ENCODE data around the gene PGA5.

Gene PGA5

DNA sequence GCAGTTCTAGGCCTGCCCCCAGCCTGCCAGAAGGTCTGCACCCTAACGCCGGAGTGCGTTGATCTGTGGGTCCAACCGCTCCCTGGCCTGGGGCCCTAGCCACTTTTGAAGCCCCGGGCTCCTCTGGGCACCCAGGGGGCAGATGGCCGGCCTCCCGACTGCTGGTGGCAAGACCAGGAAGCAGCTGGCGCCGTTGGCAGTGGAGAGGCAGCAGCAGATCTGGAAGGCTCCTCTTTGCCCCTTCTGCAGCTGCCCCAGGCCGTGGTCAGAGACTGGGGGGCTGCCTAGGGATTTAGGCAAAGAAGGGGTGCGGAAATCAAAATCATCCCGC lies 54.6 kb downstream of the PGA5 start:
- FAIRE-seq: no peak

GRCh38 chr11:61297341-61297740 lies 56.4 kb downstream of the PGA5 start:
- FAIRE-seq: no peak

DNA sequence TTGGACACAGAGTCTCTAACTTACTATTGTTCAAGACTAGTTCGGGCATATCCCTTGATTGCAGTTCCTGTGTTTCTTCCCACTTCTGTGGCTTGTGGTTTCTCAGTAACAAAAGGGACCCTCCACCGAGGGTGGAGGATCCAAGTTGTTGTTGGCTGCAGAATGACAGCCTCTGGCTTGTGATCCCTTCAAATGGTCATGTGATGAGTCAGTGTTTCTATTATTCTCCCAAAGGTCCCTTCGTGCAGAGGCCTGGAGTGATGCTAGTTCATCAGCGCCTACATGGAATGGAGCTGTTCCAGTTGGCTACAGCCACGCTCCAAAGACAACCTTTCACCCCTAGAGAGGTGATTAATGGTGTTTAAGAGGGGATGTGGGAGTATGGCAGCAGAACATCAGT lies 56.8 kb downstream of the PGA5 start:
- FAIRE-seq: no peak

DNA sequence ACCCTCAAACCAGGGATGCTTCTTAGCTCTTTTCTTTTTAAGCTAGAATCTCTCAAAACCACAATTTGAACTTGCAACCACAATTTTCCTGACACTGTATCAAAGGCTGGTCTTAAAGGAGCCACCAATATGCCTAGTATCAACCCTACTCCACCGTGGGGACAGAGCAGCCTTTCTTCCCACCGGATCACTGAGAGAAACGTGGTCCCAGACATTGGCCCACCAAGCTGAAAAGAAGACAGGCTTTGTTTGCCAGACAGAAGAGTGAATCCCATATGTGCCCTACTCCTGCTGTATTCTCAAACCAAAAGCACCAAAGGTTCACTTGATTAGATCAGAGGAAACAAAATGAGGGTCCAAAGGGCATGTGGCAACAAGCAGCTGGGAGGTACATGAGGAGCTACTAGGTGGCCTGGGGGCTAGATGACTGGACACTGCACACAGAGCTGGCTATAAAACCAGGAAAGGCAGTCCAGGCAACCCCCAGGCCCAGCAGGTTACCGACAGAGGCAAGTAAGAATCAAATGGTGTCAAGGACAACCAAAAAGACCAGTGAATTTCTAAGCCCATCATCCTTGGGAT lies 57.8 kb downstream of the PGA5 start:
- no peak for FAIRE-seq

All from G401.6 (cell line).